K562 (cell line): ENCODE data around the gene LYPD4. TPM values are rescaled to one million over a fixed set of nuclear protein-coding genes. Genes with fewer than 3 reads are reported as not detected.
"Not testable (repeated sequence)": the region's sequence is repeated elsewhere in the genome, so short reads cannot be mapped to it uniquely, and the experiment has no call there.

Experiments
- ATAC-seq: fragments of 200-7000 bp; cut with Tn5 transposase; 3 replicates; pipeline ENCODE4 v1.9.1; 2020; ENCODE audit warnings: moderate library complexity
- BruUV-seq: library from RNA; stranded (reverse); fragments of 400-500 nt; replicated peaks from 2 replicates; lab custom pipeline; 2021; lab: Mats Ljungman, UMichigan
- CTCF ChIA-PET: fragments of 300-600 bp; formaldehyde crosslinking; extraction: SDS; loops from one replicate; lab custom pipeline; 2021; ENCODE audit warnings: low intra/inter-chr PET ratio; lab: Yijun Ruan, JAX
- POLR2A ChIA-PET: fragments of 300-600, 350-650 bp; sonication (Branson Sonifier 250); formaldehyde crosslinking; extraction: SDS; loops from one replicate; lab custom pipeline; 2021; ENCODE audit warnings: antibody characterized with exemption, inconsistent platforms; lab: Yijun Ruan, JAX
- DNase-seq, 4 experiments: peaks; one replicate each; pipeline versions ENCODE4 v3.0.0 to v3.0.0-alpha.2; 2011 to 2018; ENCODE audit warnings: low spot score in 3 of 4, mixed read lengths in 3 of 4; ENCODE audit errors: extremely low read depth in 1 of 4
- FAIRE-seq: peaks from 2 replicates; lab custom pipeline; 2011; peaks lifted over from hg19 to GRCh38; lab: Jason Lieb, UNC
- H2AFZ ChIP-seq: 2 replicates; pipeline ENCODE4 v1.6.0; 2011; ENCODE audit warnings: low read depth, low read length, control low read depth, inconsistent platforms
- H3K27ac ChIP-seq: fragments of 200-600 bp; 3 replicates; pipeline ENCODE4 v1.8.0; 2011; ENCODE audit warnings: low read depth, mild to moderate bottlenecking, control low read depth, inconsistent platforms, low read length, moderate library complexity, mixed read lengths; ENCODE audit errors: extremely low read depth
- H3K27me3 ChIP-seq, 2 experiments: fragments of 300-600 bp in 1 of 2; 2 replicates in 1 of 2; 3 replicates in 1 of 2; pipeline versions ENCODE4 v1.6.0 to v1.8.0; 2011; ENCODE audit warnings: inconsistent platforms in 2 of 2, low read length in 2 of 2, mild to moderate bottlenecking in 1 of 2, mixed read lengths in 1 of 2, moderate library complexity in 1 of 2; ENCODE audit not compliant: control insufficient read depth in 2 of 2, insufficient read depth in 2 of 2
- H3K36me3 ChIP-seq: fragments of 300-600 bp; 3 replicates; pipeline ENCODE4 v1.8.0; 2011; ENCODE audit warnings: mild to moderate bottlenecking, low read length, inconsistent platforms; ENCODE audit not compliant: control insufficient read depth, insufficient read depth
- H3K4me1 ChIP-seq, 2 experiments: fragments of 200-600 bp in 1 of 2; replicated peaks in 1 of 2; 2 replicates in 1 of 2; 3 replicates in 1 of 2; pipeline versions ENCODE4 v1.5.1 to v1.8.0; 2011; ENCODE audit warnings: inconsistent platforms in 2 of 2, low read length in 2 of 2, mild to moderate bottlenecking in 1 of 2, mixed read lengths in 1 of 2, moderate library complexity in 1 of 2; ENCODE audit not compliant: control insufficient read depth in 2 of 2, insufficient read depth in 2 of 2
- H3K4me2 ChIP-seq: 2 replicates; pipeline ENCODE4 v1.6.1; 2011; ENCODE audit warnings: low read length, control low read depth, inconsistent platforms, mixed read lengths; ENCODE audit not compliant: insufficient read depth
- H3K4me3 ChIP-seq: fragments of 200-600 bp; sonication (generic), shearing (Covaris generic); 2 replicates; pipeline ENCODE4 v1.5.1; 2016; ENCODE audit warnings: control low read depth, inconsistent platforms
- H3K79me2 ChIP-seq: fragments of 200-600 bp; 3 replicates; pipeline ENCODE4 v1.8.0; 2011; ENCODE audit warnings: low read length, inconsistent platforms; ENCODE audit not compliant: control insufficient read depth, insufficient read depth
- H3K9ac ChIP-seq, 2 experiments: 2 replicates each; pipeline versions ENCODE4 v1.6.0 to v1.6.1; 2011; ENCODE audit warnings: low read depth in 2 of 2, low read length in 2 of 2, control low read depth in 1 of 2, inconsistent platforms in 1 of 2, mild to moderate bottlenecking in 1 of 2, mixed read lengths in 1 of 2; ENCODE audit not compliant: insufficient read depth in 1 of 2
- H3K9me1 ChIP-seq: one replicate; pipeline ENCODE4 v1.6.0; 2011; ENCODE audit warnings: inconsistent platforms, mild to moderate bottlenecking, low read length, moderate library complexity; ENCODE audit not compliant: control insufficient read depth, insufficient read depth
- H3K9me3 ChIP-seq: replicated peaks from 2 replicates; pipeline ENCODE4 v1.5.1; 2011; ENCODE audit warnings: low read depth, low read length, inconsistent platforms; ENCODE audit not compliant: control insufficient read depth, insufficient read depth
- H4K20me1 ChIP-seq: replicated peaks from 2 replicates; pipeline ENCODE4 v1.6.1; 2011; ENCODE audit warnings: low read length, inconsistent platforms, mixed read lengths; ENCODE audit not compliant: control insufficient read depth, insufficient read depth
- BCOR ChIP-seq: fragments of 450-650 bp; IDR thresholded peaks from 2 replicates; pipeline ENCODE4 v1.6.1; 2016
- HDAC2 ChIP-seq: fragments of 450-650 bp; IDR thresholded peaks from 2 replicates; pipeline ENCODE4 v1.6.1; 2016; ENCODE audit warnings: mild to moderate bottlenecking
- KDM1A ChIP-seq, 2 experiments: fragments of 450-650 bp; IDR thresholded peaks; 2 replicates each; pipeline ENCODE4 v1.6.1; 2016; ENCODE audit warnings: mild to moderate bottlenecking in 2 of 2
- RBM25 ChIP-seq: fragments of 200-400 bp; formaldehyde crosslinking; IDR thresholded peaks from 2 replicates; pipeline ENCODE4 v1.6.1; 2018; ENCODE audit warnings: low read length, low read depth, moderate library complexity; ENCODE audit not compliant: severe bottlenecking
- ZNF121 ChIP-seq: sonication (generic); formaldehyde crosslinking; conservative IDR thresholded peaks from 2 replicates; pipeline ENCODE4 v1.8.0; 2022; ENCODE audit warnings: missing genetic modification reagents
- WGBS: fragments of 100-300 bp; shearing (Covaris generic); methylation state at CpG from one replicate; pipeline ENCODE4 v1.1.6; 2016; ENCODE audit warnings: low coverage, mixed read lengths; ENCODE audit not compliant: insufficient coverage; ENCODE audit errors: missing lambda C conversion rate; 5-methylcytosine and 5-hydroxymethylcytosine counted together
- in situ Hi-C: fragments of 300-500 bp; cut with MboI; formaldehyde crosslinking; loops from 4 replicates; pipeline ENCODE4 v1.15.0; 2018; ENCODE audit warnings: inconsistent platforms, mixed read lengths
- intact Hi-C: fragments of 100-400 bp; cut with micrococcal nuclease; formaldehyde crosslinking; loops from 2 replicates; pipeline ENCODE4 v1.14.2; 2022
- polyA plus RNA-seq, 8 experiments: library from polyadenylated mRNA; depleted of rRNA in 4 of 8; stranded (reverse) in 5 of 8; unstranded in 3 of 8; fragments of >200 nt; fragmentation: Nextera tagmentation in 2 of 8; fragmentation: Illumina TruSeq in 1 of 8; extraction: Ambion mirVana in 2 of 8; extraction: Trizol in 1 of 8; gene quantifications; 2 replicates each; pipeline versions ENCODE4 v1.2.1 to v1.2.3, GENCODE V29; 2011 to 2014; ENCODE audit warnings: inconsistent platforms in 1 of 8, missing spikeins in 1 of 8
- total RNA-seq, 7 experiments: library from RNA; depleted of rRNA in 6 of 7; stranded (reverse); fragments of >200 nt in 6 of 7; fragmentation: Illumina TruSeq in 2 of 7; extraction: Trizol in 2 of 7; gene quantifications; 2 replicates each; pipeline versions ENCODE4 v1.2.1 to v1.2.3, GENCODE V29; 2011 to 2021; ENCODE audit warnings: low replicate concordance in 1 of 7

The LYPD4 gene
- total and polyA plus RNA-seq, 9 of the 15 experiments (the other 6 are each of a cell fraction or from before 2014, with no cell fraction given): 0.11 TPM; not detected in 8

DNA sequence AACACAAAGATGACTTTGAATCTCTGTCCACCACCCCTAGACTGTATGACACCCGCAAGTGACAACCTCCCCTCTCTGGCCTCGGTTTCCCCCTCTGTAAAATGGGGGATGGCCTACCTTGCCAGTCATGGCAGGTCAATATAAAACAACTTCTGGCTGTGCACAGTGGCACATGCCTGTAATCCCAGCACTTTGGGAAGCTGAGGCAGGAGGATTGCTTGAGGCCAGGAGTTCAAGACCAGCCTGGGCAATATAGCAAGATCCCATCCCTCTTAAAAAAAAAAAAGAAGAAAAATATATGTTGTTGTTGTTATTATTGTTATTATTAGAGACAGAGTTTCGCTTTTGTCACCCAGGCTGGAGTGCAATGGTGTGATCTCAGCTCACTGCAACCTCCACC lies 31.5 kb upstream of the LYPD4 start:
- H3K9me3 ChIP-seq, H3K4me3 ChIP-seq, ATAC-seq, H3K79me2 ChIP-seq, in situ Hi-C loops, H3K36me3 ChIP-seq, H3K9me1 ChIP-seq, intact Hi-C loops, BruUV-seq, H3K27ac ChIP-seq, FAIRE-seq, DNase-seq, H3K27me3 ChIP-seq, H3K9ac ChIP-seq: not testable (repeated sequence)
- H4K20me1 ChIP-seq: peaks cover 14% of the 10 kb centered on the region; the same call in 1 of the 2 replicates
- TF ChIP-seq RBM25: peak; percentile 17
- TF ChIP-seq HDAC2: 0 out of 2 replicates have a peak, but pooled peaks have one; percentile 31
- TF ChIP-seq ZNF121 (CRISPR knock-in tag): peak; percentile 97
- TF ChIP-seq BCOR: peak; percentile 87
- TF ChIP-seq KDM1A (IDR thresholded peaks at IDR 0.05): peak; percentile 9 to 53; a peak in 3 of 4 replicates
- ChIA-PET CTCF (interaction anchor here (1.1 to 5.4 kb wide), 2 partner anchors 75 to 82 kb away, joined by 3 to 35 read pairs; no protein-coding TSS in a partner anchor), POLR2A (interaction anchor here (0.9 kb wide), 1 partner anchor 82 kb away, joined by 3 read pairs; no protein-coding TSS in a partner anchor)
- WGBS: 53% methylated on average over 3 of the region's 3 CpGs
- H3K4me1 ChIP-seq: peaks cover 27 to 47% of the 10 kb centered on the region in 2 experiments
- H2AFZ ChIP-seq: peak overlapping the region; percentile 77; the same call in 1 of the 2 replicates
- H3K4me2 ChIP-seq: 0 out of 2 replicates have a peak overlapping the region, but pooled peaks have one; percentile 46
